Cardiac fibroblast (primary cell): ENCODE measurements around the gene CD59.

Experiments
- DNase-seq, 2 donors: peaks; one replicate each; pipeline versions ENCODE4 v3.0.0 to v3.0.0-alpha.2; 2010; ENCODE audit warnings: low read depth in 2 of 2
- H3K4me3 ChIP-seq, 2 donors: replicated peaks in 1 of 2; 1 replicate in 1 of 2; 2 replicates in 1 of 2; pipeline ENCODE4 v1.5.1; 2011; ENCODE audit warnings: low read depth in 2 of 2, low read length in 2 of 2, mild to moderate bottlenecking in 2 of 2, moderate library complexity in 1 of 2
- CTCF ChIP-seq: IDR thresholded peaks from one replicate; pipeline ENCODE4 v1.5.1; 2011; ENCODE audit warnings: low read depth, mild to moderate bottlenecking, low read length, inconsistent platforms

Gene CD59

GRCh38 chr11:33770236-33770635, 34.0 kb upstream of the CD59 start:
- H3K4me3 ChIP-seq, result no peak overlapping the region
- no peak for TF ChIP-seq CTCF
- no peak for DNase-seq

- no peak overlapping the region for H3K4me3 ChIP-seq
- no peak for DNase-seq
- TF ChIP-seq CTCF, result no peak
Observed at GRCh38 chr11:33769542-33769941, 33.3 kb upstream of the CD59 start.

- no peak overlapping the region for H3K4me3 ChIP-seq
- no peak for TF ChIP-seq CTCF
- no peak for DNase-seq
Observed at GRCh38 chr11:33767624-33768023, 31.4 kb upstream of the CD59 start.

GRCh38 chr11:33766085-33766484, 29.9 kb upstream of the CD59 start:
- DNase-seq, result no peak
- H3K4me3 ChIP-seq, result no peak overlapping the region
- no peak for TF ChIP-seq CTCF

GRCh38 chr11:33761471-33761870, 25.2 kb upstream of the CD59 start:
- DNase-seq, result no peak
- H3K4me3 ChIP-seq, result no peak overlapping the region
- TF ChIP-seq CTCF, result no peak

- no peak overlapping the region for H3K4me3 ChIP-seq
- peak; percentile 64 to 71 for DNase-seq
- no peak for TF ChIP-seq CTCF
Observed at GRCh38 chr11:33753304-33753967, 17.2 kb upstream of the CD59 start.

- DNase-seq, result no peak
- H3K4me3 ChIP-seq, result no peak overlapping the region
- no peak for TF ChIP-seq CTCF
Observed at GRCh38 chr11:33751878-33752277, 15.7 kb upstream of the CD59 start.
